ENCODE measurements around the gene RNF34. TPM values are rescaled to one million over a fixed set of nuclear protein-coding genes. Genes with fewer than 3 reads are reported as not detected.

RNF34 gene
- total RNA-seq, 1 donor from 2014 or later = 84.1 TPM

- Mint-ChIP-seq H3K9me3 (no peaks in the 10 kb centered on the region), H3K4me3 (no peak overlapping the region)
Observed at GRCh38 chr12:121472150-121472905, 72.4 kb downstream of the RNF34 start.

More at GRCh38 chr12:121472150-121472905, 72.4 kb downstream of the RNF34 start:
- DNase-seq = no peak
- Mint-ChIP-seq H3K36me3 (ENCODE audit: low read depth) (no peaks in the 10 kb centered on the region), H3K27ac (no peak overlapping the region), H3K27me3 (no peaks in the 10 kb centered on the region), H3K4me1 (peaks cover 3% of the 10 kb centered on the region)
- intact Hi-C loops (cut with micrococcal nuclease) = no loop called here

Other genes with a start within 250 kb of the RNF34 start
- 20.9 and 25.9 TPM in 2 replicates for gene P2RX4, start 190.0 kb upstream of the RNF34 start, total RNA-seq
- 37.4 and 38.2 TPM in 2 replicates for gene CAMKK2, start 103.4 kb upstream of the RNF34 start, total RNA-seq
- 151 and 154 TPM in 2 replicates for gene ANAPC5, start 47.7 kb upstream of the RNF34 start, total RNA-seq
- 60.7 and 62.9 TPM in 2 replicates for gene KDM2B, start 180.9 kb downstream of the RNF34 start, total RNA-seq
- 58.3 and 61.8 TPM in 2 replicates for gene ORAI1, start 226.4 kb downstream of the RNF34 start, total RNA-seq